Measurements from ENCODE around the gene MRI1. TPM values are rescaled to one million over a fixed set of nuclear protein-coding genes. Genes with fewer than 3 reads are reported as not detected.
A peak's percentile ranks its signal among the peaks of the same experiment; 100 is the strongest.

MRI1 gene
- total RNA-seq, 1 donor from 2014 or later, result 165 TPM

GRCh38 chr19:13821292-13821691, 57.0 kb downstream of the MRI1 start:
- Mint-ChIP-seq H3K36me3 (ENCODE audit: low read depth, unreplicated experiment) (peaks cover 37% of the 10 kb centered on the region), H3K27me3 (ENCODE audit: unreplicated experiment) (peaks cover 2% of the 10 kb centered on the region), H3K4me1 (ENCODE audit: unreplicated experiment) (no peaks in the 10 kb centered on the region), H3K9me3 (ENCODE audit: unreplicated experiment) (no peaks in the 10 kb centered on the region), H3K27ac (ENCODE audit: unreplicated experiment) (no peak overlapping the region), H3K4me3 (ENCODE audit: unreplicated experiment) (no peak overlapping the region)
- no peak for TF ChIP-seq CTCF (IDR thresholded peaks at IDR 0.05; ENCODE audit: unreplicated experiment)
- DNase-seq (ENCODE audit: low spot score), result no peak

- Mint-ChIP-seq H3K4me1 (ENCODE audit: unreplicated experiment) (no peaks in the 10 kb centered on the region), H3K27me3 (ENCODE audit: unreplicated experiment) (peaks cover 4% of the 10 kb centered on the region), H3K4me3 (ENCODE audit: unreplicated experiment) (peak overlapping the region; percentile 52), H3K27ac (ENCODE audit: unreplicated experiment) (no peak overlapping the region), H3K36me3 (ENCODE audit: low read depth, unreplicated experiment) (peaks cover 39% of the 10 kb centered on the region), H3K9me3 (ENCODE audit: unreplicated experiment) (no peaks in the 10 kb centered on the region)
- TF ChIP-seq CTCF (IDR thresholded peaks at IDR 0.05; ENCODE audit: unreplicated experiment), result no peak
- DNase-seq (ENCODE audit: low spot score), result no peak
These were observed 58.9 kb downstream of the MRI1 start for GRCh38 chr19:13823256-13823655.

Other genes starting within 250 kb of the MRI1 start
- 98.4 TPM for gene C19orf53, start 9.9 kb downstream of the MRI1 start, total RNA-seq (ENCODE audit: unreplicated experiment)
- 43.7 TPM for gene ZSWIM4, start 30.9 kb downstream of the MRI1 start, total RNA-seq (ENCODE audit: unreplicated experiment)
- gene NANOS3, start 112.6 kb downstream of the MRI1 start, total RNA-seq (ENCODE audit: unreplicated experiment), result 0.69 TPM
- gene BRME1, start 141.6 kb downstream of the MRI1 start, total RNA-seq (ENCODE audit: unreplicated experiment), result 3.4 TPM
- gene CC2D1A, start 141.7 kb downstream of the MRI1 start, total RNA-seq (ENCODE audit: unreplicated experiment), result 17.1 TPM
- gene PODNL1, start 173.9 kb downstream of the MRI1 start, total RNA-seq (ENCODE audit: unreplicated experiment), result not detected
- 53.0 TPM for gene DCAF15, start 188.0 kb downstream of the MRI1 start, total RNA-seq (ENCODE audit: unreplicated experiment)
- gene RFX1, start 241.8 kb downstream of the MRI1 start, total RNA-seq (ENCODE audit: unreplicated experiment), result 16.2 TPM

Data from endothelial cell (in vitro differentiated cells).